HUES48 (cell line): ENCODE results near the gene OLFML3.
"Not testable (repeated sequence)": the region's sequence is repeated elsewhere in the genome, so short reads cannot be mapped to it uniquely, and the experiment has no call there.

ENCODE experiments used
- H3K27ac ChIP-seq: one replicate; pipeline ENCODE4 v1.7.0; 2013; ENCODE audit warnings: low read depth, low read length, inconsistent platforms
- H3K27me3 ChIP-seq: 2 replicates; pipeline ENCODE4 v1.6.1; 2013; ENCODE audit warnings: mild to moderate bottlenecking, low read length; ENCODE audit not compliant: control insufficient read depth, insufficient read depth
- H3K36me3 ChIP-seq: 2 replicates; pipeline ENCODE4 v1.6.1; 2013; ENCODE audit warnings: low read length; ENCODE audit not compliant: control insufficient read depth, insufficient read depth
- H3K4me1 ChIP-seq: 2 replicates; pipeline ENCODE4 v1.6.1; 2013; ENCODE audit warnings: mild to moderate bottlenecking, low read length; ENCODE audit not compliant: control insufficient read depth, insufficient read depth
- H3K4me3 ChIP-seq: 2 replicates; pipeline ENCODE4 v1.5.1; 2013; ENCODE audit warnings: mild to moderate bottlenecking, low read depth, low read length
- H3K9ac ChIP-seq: 2 replicates; pipeline ENCODE4 v1.6.1; 2013; ENCODE audit warnings: mild to moderate bottlenecking, low read depth, low read length, moderate library complexity
- H3K9me3 ChIP-seq: 2 replicates; pipeline ENCODE4 v1.6.1; 2013; ENCODE audit warnings: low read length; ENCODE audit not compliant: control insufficient read depth, insufficient read depth

The OLFML3 gene

DNA sequence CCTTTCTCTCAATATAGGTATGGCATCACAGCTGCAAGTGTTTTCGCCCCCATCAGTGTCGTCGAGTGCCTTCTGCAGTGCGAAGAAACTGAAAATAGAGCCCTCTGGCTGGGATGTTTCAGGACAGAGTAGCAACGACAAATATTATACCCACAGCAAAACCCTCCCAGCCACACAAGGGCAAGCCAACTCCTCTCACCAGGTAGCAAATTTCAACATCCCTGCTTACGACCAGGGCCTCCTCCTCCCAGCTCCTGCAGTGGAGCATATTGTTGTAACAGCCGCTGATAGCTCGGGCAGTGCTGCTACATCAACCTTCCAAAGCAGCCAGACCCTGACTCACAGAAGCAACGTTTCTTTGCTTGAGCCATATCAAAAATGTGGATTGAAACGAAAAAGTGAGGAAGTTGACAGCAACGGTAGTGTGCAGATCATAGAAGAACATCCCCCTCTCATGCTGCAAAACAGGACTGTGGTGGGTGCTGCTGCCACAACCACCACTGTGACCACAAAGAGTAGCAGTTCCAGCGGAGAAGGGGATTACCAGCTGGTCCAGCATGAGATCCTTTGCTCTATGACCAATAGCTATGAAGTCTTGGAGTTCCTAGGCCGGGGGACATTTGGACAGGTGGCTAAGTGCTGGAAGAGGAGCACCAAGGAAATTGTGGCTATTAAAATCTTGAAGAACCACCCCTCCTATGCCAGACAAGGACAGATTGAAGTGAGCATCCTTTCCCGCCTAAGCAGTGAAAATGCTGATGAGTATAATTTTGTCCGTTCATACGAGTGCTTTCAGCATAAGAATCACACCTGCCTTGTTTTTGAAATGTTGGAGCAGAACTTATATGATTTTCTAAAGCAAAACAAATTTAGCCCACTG is 38.7 kb upstream of the OLFML3 start:
- Histone ChIP-seq H3K9ac (no peak overlapping the region), H3K27me3 (no peaks in the 10 kb centered on the region), H3K4me3 (no peak overlapping the region), H3K27ac (no peak overlapping the region), H3K36me3 (peaks cover 35% of the 10 kb centered on the region), H3K4me1 (peaks cover 16% of the 10 kb centered on the region; the same call in 1 of the 2 replicates), H3K9me3 (no peaks in the 10 kb centered on the region)

DNA sequence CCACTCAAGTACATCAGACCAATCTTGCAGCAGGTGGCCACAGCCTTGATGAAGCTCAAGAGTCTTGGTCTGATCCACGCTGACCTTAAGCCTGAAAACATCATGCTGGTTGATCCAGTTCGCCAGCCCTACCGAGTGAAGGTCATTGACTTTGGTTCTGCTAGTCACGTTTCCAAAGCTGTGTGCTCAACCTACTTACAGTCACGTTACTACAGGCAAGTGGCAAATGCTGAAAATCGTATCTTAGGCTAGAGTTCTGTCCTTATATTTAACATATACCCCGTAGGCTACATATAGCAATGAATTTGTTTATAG is 38.1 kb upstream of the OLFML3 start:
- Histone ChIP-seq H3K27me3 (no peaks in the 10 kb centered on the region), H3K4me1 (peaks cover 14% of the 10 kb centered on the region; the same call in 1 of the 2 replicates), H3K9ac (no peak overlapping the region), H3K4me3 (no peak overlapping the region), H3K27ac (no peak overlapping the region), H3K9me3 (no peaks in the 10 kb centered on the region), H3K36me3 (peaks cover 35% of the 10 kb centered on the region)

DNA sequence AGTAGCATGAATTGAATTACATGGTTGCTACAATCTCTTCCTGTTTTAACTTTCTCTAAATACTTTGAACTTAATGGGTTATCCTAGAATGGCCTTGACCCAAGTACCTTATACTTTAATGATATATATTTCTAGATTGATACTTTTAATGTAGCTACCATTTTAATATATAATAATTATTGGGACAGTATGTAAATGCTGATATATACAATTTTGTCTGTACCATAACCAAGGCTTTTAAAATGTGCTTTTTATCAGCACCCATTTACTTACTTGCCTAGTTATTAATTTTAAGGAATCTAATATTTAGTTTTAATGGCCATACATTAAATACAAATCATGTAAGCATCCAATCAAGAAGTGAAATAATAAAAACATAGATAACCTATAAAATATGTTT is 36.7 kb upstream of the OLFML3 start:
- Histone ChIP-seq H3K9me3 (no peaks in the 10 kb centered on the region), H3K36me3 (peaks cover 35% of the 10 kb centered on the region), H3K27ac (no peak overlapping the region), H3K4me3 (no peak overlapping the region), H3K9ac (no peak overlapping the region), H3K27me3 (no peaks in the 10 kb centered on the region), H3K4me1 (peaks cover 19% of the 10 kb centered on the region)

DNA sequence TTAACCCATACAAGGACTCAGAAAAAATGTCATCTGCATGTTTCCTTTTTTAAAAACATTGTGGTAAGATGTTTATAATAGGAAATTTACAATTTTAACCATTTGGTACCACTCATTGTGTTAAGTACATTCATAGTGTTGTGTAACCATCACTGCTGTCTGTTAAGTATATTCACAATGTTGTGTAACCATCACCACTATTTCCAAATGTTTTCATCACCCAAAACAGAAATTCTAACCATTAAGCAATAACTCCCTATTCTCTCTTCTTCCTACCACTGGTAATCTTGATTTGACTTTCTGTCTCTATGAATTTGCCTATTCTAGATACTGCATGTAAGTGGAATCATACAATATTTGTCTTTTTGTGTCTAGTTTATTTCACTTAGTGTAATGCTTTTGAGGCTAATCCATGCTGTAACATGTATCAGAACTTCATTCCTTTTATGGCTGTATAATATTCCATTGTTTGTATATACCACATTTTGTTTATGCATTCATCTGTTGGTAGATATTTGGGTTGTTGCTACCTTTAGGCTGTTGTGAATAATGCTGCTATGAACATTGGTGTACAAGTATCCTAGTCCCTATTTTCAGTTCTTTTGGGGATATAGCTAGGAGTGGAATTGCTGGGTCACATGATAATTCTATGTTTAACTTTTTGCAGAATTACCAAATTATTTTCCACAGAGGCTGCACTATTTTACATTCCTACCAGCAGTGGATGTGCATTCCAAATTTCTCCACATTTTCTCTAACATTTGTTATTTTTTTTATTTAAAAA is 36.1 kb upstream of the OLFML3 start:
- H3K9me3 ChIP-seq = no peaks in the 10 kb centered on the region
- H3K9ac ChIP-seq = no peak overlapping the region
- no peak overlapping the region for H3K4me3 ChIP-seq
- H3K36me3 ChIP-seq = peaks cover 38% of the 10 kb centered on the region
- no peaks in the 10 kb centered on the region for H3K27me3 ChIP-seq
- H3K4me1 ChIP-seq = peaks cover 24% of the 10 kb centered on the region
- no peak overlapping the region for H3K27ac ChIP-seq

DNA sequence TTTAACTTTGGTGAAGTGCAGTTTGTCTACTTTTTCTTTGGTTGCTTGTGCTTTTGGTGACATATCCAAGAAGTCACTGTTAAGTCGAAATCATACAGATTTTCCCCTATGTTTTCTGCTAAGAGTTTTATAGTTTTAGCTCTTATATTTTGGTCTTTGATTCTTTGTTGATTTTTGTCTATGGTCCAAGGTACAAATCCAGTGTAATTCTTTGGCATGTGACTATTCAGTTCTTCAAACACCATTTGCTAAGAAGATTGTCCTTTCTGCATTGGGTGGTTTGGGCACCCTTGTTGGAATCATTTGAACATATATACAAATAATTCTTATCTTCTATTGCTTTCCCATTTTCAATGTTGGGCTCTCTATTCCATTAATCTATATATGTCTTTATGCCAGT is 33.9 kb upstream of the OLFML3 start:
- Histone ChIP-seq H3K9me3 (no peaks in the 10 kb centered on the region), H3K27me3 (no peaks in the 10 kb centered on the region), H3K4me3 (no peak overlapping the region), H3K36me3 (peaks cover 35% of the 10 kb centered on the region), H3K4me1 (peaks cover 29% of the 10 kb centered on the region), H3K9ac (no peak overlapping the region), H3K27ac (no peak overlapping the region)

DNA sequence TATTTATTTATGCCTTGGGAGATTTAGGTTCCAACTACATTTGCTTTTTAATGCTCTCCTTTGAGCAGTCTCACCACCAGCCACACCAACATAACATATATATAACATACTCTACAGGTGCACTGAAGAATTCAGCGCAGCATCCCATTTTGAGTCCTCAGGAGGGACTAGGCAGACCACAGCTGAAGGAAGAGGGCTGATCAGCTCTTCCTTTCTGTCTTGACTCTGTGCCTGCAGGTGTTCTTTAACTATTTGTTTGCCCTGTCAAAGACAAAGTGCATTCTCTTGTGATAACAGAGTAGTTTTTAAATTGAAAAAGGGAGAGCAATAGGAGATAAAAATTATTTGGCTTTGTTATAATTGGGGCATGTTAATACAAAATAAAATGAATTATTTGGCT is 33.2 kb upstream of the OLFML3 start:
- Histone ChIP-seq H3K4me1 (peaks cover 29% of the 10 kb centered on the region), H3K9me3 (no peaks in the 10 kb centered on the region), H3K9ac (no peak overlapping the region), H3K4me3 (no peak overlapping the region), H3K27me3 (no peaks in the 10 kb centered on the region), H3K36me3 (peaks cover 27% of the 10 kb centered on the region), H3K27ac (peak overlapping the region; percentile 8)

DNA sequence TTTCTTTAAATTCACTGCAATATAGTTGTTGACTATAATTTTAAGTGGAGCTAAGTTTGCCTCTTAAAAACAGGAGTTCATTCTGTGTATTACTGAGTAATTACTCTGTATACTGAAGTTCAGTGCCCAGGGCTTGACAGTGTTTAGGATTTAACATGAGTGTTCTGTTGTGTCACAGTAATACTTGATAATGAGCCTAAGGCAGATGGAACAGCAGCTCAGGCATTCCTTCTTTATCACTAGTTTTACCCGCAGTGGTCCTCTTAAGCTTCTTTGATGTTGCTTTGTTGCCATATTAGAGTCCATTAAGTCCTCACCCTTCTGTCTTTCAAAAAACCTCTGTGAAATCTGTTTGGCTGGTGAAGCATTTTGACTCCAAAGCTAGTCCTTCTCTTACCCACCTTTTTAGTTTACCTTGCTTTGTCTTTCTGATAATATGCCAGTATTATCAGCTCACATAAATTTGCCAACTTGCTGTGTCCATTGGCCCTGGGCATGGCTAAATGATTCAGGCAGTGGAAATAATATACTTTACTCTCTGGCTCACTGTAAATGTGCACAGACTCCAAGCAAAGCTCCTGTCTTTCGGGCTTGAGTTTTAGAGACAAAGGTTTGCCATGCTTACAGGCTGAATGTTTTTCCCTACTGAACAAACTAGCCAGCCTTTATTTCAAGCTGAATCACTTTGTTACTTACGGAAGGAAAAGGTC is 32.4 kb upstream of the OLFML3 start:
- peaks cover 22% of the 10 kb centered on the region for H3K36me3 ChIP-seq
- no peaks in the 10 kb centered on the region for H3K27me3 ChIP-seq
- no peaks in the 10 kb centered on the region for H3K9me3 ChIP-seq
- no peak overlapping the region for H3K4me3 ChIP-seq
- H3K9ac ChIP-seq = no peak overlapping the region
- H3K4me1 ChIP-seq = peaks cover 29% of the 10 kb centered on the region
- H3K27ac ChIP-seq = peak overlapping the region; percentile 37

DNA sequence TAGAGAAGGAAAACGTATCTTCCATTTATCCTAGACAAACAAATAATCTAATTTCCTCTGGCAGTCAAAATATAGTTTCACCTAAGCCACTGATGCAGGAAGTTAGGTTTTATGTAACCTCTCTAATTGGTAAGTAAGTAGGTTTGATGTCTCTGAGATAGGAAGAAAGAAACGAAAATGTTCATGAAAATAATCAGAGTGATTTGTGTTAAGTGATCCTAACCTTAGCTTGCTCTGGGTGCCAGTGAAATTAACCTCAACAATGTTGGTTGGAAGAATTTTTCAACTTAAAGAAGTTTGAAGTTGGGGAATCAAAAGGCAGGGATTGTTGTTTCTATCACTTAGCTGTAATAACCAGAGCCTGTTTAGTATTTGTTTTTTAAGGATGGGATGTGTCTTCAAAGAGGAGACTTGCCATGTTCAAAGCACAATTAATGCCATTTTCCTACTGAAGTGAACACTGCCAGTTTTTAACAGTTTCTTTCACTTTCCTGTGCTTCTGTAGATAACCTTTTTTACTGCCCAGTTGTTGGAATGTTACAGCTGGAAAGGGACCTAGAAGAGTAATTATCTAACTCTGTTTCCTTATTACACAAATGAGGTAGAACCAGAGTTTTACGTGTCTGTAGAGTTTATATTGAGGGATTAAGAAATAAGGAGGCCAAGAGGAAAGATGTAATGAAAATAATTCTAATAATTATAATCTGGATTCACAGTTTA is 31.7 kb upstream of the OLFML3 start:
- H3K4me3 ChIP-seq = no peak overlapping the region
- no peaks in the 10 kb centered on the region for H3K27me3 ChIP-seq
- no peak overlapping the region for H3K9ac ChIP-seq
- H3K9me3 ChIP-seq = no peaks in the 10 kb centered on the region
- peak overlapping the region; percentile 37 for H3K27ac ChIP-seq
- H3K4me1 ChIP-seq = peaks cover 31% of the 10 kb centered on the region
- peaks cover 16% of the 10 kb centered on the region for H3K36me3 ChIP-seq

DNA sequence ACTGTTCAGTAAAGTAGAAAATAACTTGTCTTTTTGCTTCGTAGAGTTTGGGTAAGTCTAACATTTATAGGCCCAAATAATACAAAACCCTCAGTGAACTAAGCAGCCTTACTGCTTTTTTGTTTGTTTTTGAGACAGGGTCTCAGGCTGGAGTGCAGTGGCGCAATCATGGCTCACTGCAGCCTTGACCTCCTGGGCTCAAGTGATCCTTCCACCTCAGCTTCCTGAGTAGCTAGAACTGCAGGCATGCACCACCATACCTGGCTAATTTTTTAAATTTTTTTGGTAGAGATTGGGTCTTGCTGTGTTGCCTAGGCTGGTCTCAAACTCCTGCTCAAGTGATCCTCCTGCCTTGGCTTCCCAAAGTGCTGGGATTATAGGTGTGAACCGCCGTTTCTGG is 31.1 kb upstream of the OLFML3 start:
- not testable (repeated sequence) for H3K27ac ChIP-seq, H3K27me3 ChIP-seq, H3K4me3 ChIP-seq

DNA sequence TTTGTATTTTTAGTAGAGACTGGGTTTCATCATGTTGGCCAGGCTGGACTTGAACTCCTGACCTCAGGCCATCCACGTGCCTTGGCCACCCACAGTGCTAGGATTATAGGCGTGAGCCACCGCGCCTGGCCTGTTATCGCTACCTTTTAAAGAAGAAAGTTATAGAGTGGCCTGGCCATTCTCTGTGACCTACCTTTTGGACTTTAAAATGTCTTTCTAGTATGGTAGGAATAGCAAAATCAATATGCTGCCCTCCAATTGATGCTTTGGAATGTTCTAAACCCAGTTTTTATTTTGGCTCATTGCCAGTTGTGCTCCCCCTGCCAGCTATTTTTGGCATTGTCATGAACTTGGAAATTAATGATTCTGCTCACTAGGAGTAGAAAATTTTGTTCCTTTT is 30.3 kb upstream of the OLFML3 start:
- Histone ChIP-seq H3K9ac (no peak overlapping the region), H3K4me1 (peaks cover 34% of the 10 kb centered on the region), H3K27me3 (no peaks in the 10 kb centered on the region), H3K4me3 (no peak overlapping the region), H3K9me3 (no peaks in the 10 kb centered on the region), H3K36me3 (peaks cover 6% of the 10 kb centered on the region), H3K27ac (no peak overlapping the region)

More for the DNA sequence above, 31.1 kb upstream of the OLFML3 start:
- not testable (repeated sequence) for H3K9ac ChIP-seq, H3K9me3 ChIP-seq, H3K36me3 ChIP-seq
- peaks cover 34% of the 10 kb centered on the region for H3K4me1 ChIP-seq
